Measurements from ENCODE around the gene FRAT2. TPM values are rescaled to one million over a fixed set of nuclear protein-coding genes. Genes with fewer than 3 reads are reported as not detected.
A peak's percentile ranks its signal among the peaks of the same experiment; 100 is the strongest.

Gene FRAT2
- total and polyA plus RNA-seq, 8 donors: 7.4 to 30.2 (median 8.6) TPM

DNA sequence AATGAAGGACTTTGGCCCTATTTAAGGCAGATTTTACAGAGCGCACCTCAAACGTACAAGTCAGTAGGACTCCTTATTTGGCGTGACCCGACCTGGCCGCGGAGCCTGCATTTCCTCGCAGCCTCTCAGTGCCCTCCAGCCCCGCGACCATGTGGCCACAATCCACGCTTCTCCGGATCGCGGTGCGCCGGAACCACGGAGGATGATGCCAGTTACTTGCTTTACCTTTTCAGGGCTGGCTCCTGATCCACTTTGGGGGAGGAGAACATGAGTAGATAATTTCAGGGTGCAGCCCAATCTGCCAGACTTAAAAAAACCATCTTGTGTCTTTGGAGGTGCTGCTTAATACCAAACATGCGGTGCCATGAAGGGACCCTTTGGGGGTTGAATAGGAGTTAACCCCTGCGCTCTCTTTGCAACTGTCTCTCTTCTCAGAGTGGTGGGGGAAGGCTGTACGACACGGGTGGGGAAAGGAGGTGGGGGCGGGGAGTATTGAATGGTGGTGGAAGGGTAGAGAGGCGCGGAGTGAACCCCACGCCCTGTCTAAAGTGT, 14.0 kb downstream of the FRAT2 start:
- H3K4me1 ChIP-seq: peaks cover 11 to 51% of the 10 kb centered on the region in 2 donors
- intact Hi-C loops (cut with DNase I): no loop called here
- DNase-seq: peak in 2 of 4 donors; percentile 44 to 87
- H3K27ac ChIP-seq: peak overlapping the region; percentile 97 to 100
- ATAC-seq: peak; percentile 23
- no peaks in the 10 kb centered on the region for H3K27me3 ChIP-seq
- TF ChIP-seq, protein P1, sequence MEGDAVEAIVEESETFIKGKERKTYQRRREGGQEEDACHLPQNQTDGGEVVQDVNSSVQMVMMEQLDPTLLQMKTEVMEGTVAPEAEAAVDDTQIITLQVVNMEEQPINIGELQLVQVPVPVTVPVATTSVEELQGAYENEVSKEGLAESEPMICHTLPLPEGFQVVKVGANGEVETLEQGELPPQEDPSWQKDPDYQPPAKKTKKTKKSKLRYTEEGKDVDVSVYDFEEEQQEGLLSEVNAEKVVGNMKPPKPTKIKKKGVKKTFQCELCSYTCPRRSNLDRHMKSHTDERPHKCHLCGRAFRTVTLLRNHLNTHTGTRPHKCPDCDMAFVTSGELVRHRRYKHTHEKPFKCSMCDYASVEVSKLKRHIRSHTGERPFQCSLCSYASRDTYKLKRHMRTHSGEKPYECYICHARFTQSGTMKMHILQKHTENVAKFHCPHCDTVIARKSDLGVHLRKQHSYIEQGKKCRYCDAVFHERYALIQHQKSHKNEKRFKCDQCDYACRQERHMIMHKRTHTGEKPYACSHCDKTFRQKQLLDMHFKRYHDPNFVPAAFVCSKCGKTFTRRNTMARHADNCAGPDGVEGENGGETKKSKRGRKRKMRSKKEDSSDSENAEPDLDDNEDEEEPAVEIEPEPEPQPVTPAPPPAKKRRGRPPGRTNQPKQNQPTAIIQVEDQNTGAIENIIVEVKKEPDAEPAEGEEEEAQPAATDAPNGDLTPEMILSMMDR (IDR thresholded peaks at IDR 0.05): no peak
- no peaks in the 10 kb centered on the region for H3K36me3 ChIP-seq
- peak overlapping the region; percentile 66 to 81 for H3K4me3 ChIP-seq
- no peaks in the 10 kb centered on the region for H3K9me3 ChIP-seq

GRCh38 chr10:97319671-97320479, 14.7 kb downstream of the FRAT2 start:
- TF ChIP-seq, protein P1 (IDR thresholded peaks at IDR 0.05): peak in 1 of 2 donors; percentile 11
- no peaks in the 10 kb centered on the region for H3K36me3 ChIP-seq
- DNase-seq (peak in 2 of 4 donors; percentile 76 to 92), ATAC-seq (peak; percentile 55)
- no peaks in the 10 kb centered on the region for H3K27me3 ChIP-seq
- peak overlapping the region; percentile 97 to 100 for H3K27ac ChIP-seq
- no peaks in the 10 kb centered on the region for H3K9me3 ChIP-seq
- H3K4me1 ChIP-seq: peaks cover 11 to 56% of the 10 kb centered on the region in 2 donors
- H3K4me3 ChIP-seq: peak overlapping the region; percentile 66 to 81
- intact Hi-C loops (cut with DNase I): no loop called here

DNA sequence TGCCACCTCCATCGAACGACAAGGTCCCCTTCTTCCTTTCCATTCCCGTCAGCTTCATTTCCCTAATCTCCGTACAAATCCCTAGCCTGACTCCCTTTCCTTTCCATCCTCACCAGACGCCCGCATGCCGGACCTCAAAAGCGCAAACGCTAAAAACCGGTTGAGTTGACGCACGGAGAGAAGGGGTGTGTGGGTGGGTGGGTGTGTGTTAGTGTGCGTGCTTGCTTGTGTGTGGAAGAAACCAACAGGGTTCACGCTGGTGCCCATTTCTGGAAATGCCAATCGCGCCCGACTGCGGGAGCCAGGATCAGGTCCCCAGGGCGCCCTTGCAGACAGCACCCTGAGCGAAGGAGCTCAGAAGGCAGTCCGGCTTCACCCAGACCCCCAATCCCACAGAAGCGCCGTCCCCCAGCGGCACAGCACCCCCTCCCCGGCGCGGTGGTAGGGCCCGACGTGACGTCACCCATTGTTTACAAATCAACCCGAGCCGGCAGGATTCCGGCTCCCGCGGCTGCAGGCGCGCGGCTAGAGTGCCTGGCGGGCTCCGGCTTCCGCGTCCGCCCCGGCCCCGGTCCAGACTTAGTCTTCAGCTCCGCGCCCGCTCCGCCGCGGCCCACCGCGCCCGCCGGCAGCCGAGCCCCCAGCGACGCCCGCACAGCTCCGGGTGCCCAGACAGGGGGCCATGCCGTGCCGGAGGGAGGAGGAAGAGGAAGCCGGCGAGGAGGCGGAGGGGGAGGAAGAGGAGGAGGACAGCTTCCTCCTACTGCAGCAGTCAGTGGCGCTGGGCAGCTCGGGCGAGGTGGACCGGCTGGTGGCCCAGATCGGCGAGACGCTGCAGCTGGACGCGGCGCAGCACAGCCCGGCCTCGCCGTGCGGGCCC, 15.5 kb downstream of the FRAT2 start, which contains the start of gene FRAT1:
Gene FRAT1 (plus strand): TSS at position 500 of the 880 bp plus-strand sequence. CDS start 183 bp downstream, at position 683.
- peak within 1 kb of the TSS; percentile 66 to 81 for H3K4me3 ChIP-seq
- peak; percentile 90 to 96 (median 92) for DNase-seq
- peak; percentile 89 for ATAC-seq
- TF ChIP-seq, protein P1 (IDR thresholded peaks at IDR 0.05): no peak
- H3K27ac ChIP-seq: peak within 1 kb of the TSS; percentile 97 to 100
- H3K9me3 ChIP-seq: no peaks in the 10 kb centered on the region
- H3K4me1 ChIP-seq: peaks cover 11 to 64% of the 10 kb centered on the region in 2 donors
- H3K36me3 ChIP-seq: no peaks in the 10 kb centered on the region
- H3K27me3 ChIP-seq: no peaks in the 10 kb centered on the region
- intact Hi-C loops (cut with DNase I): no loop called here

DNA sequence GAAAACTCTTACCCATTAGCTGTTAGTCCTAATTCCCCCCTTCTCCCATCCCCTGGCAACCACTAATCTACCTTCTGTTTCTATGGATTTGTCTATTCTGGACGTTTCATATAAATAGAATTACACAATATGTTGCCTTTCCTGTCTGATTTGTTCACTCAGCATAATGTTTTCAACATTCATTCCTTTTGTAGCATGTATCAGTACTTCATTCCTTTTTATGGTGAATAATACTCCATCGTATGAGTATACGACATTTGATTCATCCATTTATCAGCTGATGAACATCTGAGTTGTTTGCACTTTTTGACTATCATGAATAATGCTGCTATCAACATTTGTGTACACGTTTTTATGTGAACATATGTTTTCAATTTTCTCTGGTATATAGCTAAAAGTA, 19.9 kb downstream of the FRAT2 start:
- Histone ChIP-seq H3K4me3 (no peak overlapping the region), H3K27ac (peak overlapping the region in 1 of 2 donors; percentile 18), H3K4me1 (peaks cover 0 to 33% of the 10 kb centered on the region in 2 donors), H3K27me3 (no peaks in the 10 kb centered on the region), H3K36me3 (no peaks in the 10 kb centered on the region), H3K9me3 (no peaks in the 10 kb centered on the region)
- ATAC-seq (no peak), DNase-seq (no peak)
- TF ChIP-seq, protein P1 (IDR thresholded peaks at IDR 0.05): no peak
- intact Hi-C loops (cut with DNase I): no loop called here
